ENCODE measurements around the gene FHL3. TPM values are rescaled to one million over a fixed set of nuclear protein-coding genes. Genes with fewer than 3 reads are reported as not detected.

Gene FHL3
- total and polyA plus RNA-seq, 9 of the 15 experiments (the other 6 are each of a cell fraction or from before 2014, with no cell fraction given): 6.1 to 144 (median 34.1) TPM

GRCh38 chr1:38003261-38004250 is 1.8 kb downstream of the FHL3 start (continued):
- TF ChIP-seq NCOA1 (IDR thresholded peaks at IDR 0.05; ENCODE audit: low read depth): no peak
- no peak for TF ChIP-seq ELF4 (CRISPR knock-in tag; IDR thresholded peaks at IDR 0.05)
- TF ChIP-seq MTA3 (IDR thresholded peaks at IDR 0.05; ENCODE audit: borderline replicate concordance): no peak
- TF ChIP-seq SMAD2 (IDR thresholded peaks at IDR 0.05; ENCODE audit: low read depth, low read length): no peak
- no peak for TF ChIP-seq TGIF2 (CRISPR knock-in tag; IDR thresholded peaks at IDR 0.05)
- TF ChIP-seq MECOM (CRISPR knock-in tag; IDR thresholded peaks at IDR 0.05): no peak
- no peak for TF ChIP-seq PURB (CRISPR knock-in tag; IDR thresholded peaks at IDR 0.05; ENCODE audit: low read depth)
- TF ChIP-seq ZNF695 (CRISPR knock-in tag; IDR thresholded peaks at IDR 0.05): no peak
- TF ChIP-seq TARDBP (IDR thresholded peaks at IDR 0.05): no peak
- TF ChIP-seq, protein P1, sequence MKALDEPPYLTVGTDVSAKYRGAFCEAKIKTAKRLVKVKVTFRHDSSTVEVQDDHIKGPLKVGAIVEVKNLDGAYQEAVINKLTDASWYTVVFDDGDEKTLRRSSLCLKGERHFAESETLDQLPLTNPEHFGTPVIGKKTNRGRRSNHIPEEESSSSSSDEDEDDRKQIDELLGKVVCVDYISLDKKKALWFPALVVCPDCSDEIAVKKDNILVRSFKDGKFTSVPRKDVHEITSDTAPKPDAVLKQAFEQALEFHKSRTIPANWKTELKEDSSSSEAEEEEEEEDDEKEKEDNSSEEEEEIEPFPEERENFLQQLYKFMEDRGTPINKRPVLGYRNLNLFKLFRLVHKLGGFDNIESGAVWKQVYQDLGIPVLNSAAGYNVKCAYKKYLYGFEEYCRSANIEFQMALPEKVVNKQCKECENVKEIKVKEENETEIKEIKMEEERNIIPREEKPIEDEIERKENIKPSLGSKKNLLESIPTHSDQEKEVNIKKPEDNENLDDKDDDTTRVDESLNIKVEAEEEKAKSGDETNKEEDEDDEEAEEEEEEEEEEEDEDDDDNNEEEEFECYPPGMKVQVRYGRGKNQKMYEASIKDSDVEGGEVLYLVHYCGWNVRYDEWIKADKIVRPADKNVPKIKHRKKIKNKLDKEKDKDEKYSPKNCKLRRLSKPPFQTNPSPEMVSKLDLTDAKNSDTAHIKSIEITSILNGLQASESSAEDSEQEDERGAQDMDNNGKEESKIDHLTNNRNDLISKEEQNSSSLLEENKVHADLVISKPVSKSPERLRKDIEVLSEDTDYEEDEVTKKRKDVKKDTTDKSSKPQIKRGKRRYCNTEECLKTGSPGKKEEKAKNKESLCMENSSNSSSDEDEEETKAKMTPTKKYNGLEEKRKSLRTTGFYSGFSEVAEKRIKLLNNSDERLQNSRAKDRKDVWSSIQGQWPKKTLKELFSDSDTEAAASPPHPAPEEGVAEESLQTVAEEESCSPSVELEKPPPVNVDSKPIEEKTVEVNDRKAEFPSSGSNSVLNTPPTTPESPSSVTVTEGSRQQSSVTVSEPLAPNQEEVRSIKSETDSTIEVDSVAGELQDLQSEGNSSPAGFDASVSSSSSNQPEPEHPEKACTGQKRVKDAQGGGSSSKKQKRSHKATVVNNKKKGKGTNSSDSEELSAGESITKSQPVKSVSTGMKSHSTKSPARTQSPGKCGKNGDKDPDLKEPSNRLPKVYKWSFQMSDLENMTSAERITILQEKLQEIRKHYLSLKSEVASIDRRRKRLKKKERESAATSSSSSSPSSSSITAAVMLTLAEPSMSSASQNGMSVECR (CRISPR knock-in tag; IDR thresholded peaks at IDR 0.05): 0 out of 2 replicates have a peak, but pooled peaks have one; percentile 34
- no peak for TF ChIP-seq TAF15 (IDR thresholded peaks at IDR 0.05; ENCODE audit: low read depth, low read length)
- TF ChIP-seq NFXL1 (CRISPR knock-in tag; IDR thresholded peaks at IDR 0.05): no peak
- no peak for TF ChIP-seq ZC3H4 (CRISPR knock-in tag; IDR thresholded peaks at IDR 0.05; ENCODE audit: borderline replicate concordance)
- no peak for TF ChIP-seq SAFB (IDR thresholded peaks at IDR 0.05; ENCODE audit: borderline replicate concordance, low read depth, low read length)
- TF ChIP-seq, protein P2, sequence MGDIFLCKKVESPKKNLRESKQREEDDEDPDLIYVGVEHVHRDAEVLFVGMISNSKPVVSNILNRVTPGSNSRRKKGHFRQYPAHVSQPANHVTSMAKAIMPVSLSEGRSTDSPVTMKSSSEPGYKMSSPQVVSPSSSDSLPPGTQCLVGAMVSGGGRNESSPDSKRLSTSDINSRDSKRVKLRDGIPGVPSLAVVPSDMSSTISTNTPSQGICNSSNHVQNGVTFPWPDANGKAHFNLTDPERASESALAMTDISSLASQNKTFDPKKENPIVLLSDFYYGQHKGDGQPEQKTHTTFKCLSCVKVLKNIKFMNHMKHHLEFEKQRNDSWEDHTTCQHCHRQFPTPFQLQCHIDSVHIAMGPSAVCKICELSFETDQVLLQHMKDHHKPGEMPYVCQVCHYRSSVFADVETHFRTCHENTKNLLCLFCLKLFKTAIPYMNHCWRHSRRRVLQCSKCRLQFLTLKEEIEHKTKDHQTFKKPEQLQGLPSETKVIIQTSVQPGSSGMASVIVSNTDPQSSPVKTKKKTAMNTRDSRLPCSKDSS (IDR thresholded peaks at IDR 0.05; ENCODE audit: low read depth, partially characterized antibody): no peak
- TF ChIP-seq ZNF280B (CRISPR knock-in tag; IDR thresholded peaks at IDR 0.05): no peak
- TF ChIP-seq, protein P3, sequence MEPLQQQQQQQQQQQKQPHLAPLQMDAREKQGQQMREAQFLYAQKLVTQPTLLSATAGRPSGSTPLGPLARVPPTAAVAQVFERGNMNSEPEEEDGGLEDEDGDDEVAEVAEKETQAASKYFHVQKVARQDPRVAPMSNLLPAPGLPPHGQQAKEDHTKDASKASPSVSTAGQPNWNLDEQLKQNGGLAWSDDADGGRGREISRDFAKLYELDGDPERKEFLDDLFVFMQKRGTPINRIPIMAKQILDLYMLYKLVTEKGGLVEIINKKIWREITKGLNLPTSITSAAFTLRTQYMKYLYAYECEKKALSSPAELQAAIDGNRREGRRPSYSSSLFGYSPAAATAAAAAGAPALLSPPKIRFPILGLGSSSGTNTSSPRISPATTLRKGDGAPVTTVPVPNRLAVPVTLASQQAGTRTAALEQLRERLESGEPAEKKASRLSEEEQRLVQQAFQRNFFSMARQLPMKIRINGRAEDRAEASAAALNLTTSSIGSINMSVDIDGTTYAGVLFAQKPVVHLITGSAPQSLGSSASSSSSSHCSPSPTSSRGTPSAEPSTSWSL (CRISPR knock-in tag; IDR thresholded peaks at IDR 0.05; ENCODE audit: borderline replicate concordance): no peak
- no peak for TF ChIP-seq ZNF146 (CRISPR knock-in tag; IDR thresholded peaks at IDR 0.05; ENCODE audit: unreplicated experiment)
- TF ChIP-seq SRSF1 (IDR thresholded peaks at IDR 0.05; ENCODE audit: low read depth, low read length): no peak
